RWPE1 (cell line): Measurements from ENCODE around the gene FKBP14.

Experiments used
- CTCF ChIA-PET: fragments of 350-600 bp; sonication (Branson Sonifier 250); formaldehyde crosslinking; extraction: SDS; loops from one replicate; lab custom pipeline; 2021; lab: Yijun Ruan, JAX
- POLR2A ChIA-PET: fragments of 400-600 bp; formaldehyde crosslinking; extraction: SDS; loops from one replicate; lab custom pipeline; 2020; ENCODE audit warnings: antibody characterized with exemption; ENCODE audit not compliant: low non-redundant PET; lab: Yijun Ruan, JAX
- DNase-seq: peaks from one replicate; pipeline ENCODE4 v3.0.0; 2012; ENCODE audit warnings: low spot score
- H3K27ac ChIP-seq: fragments of 450-650 bp; 2 replicates; pipeline ENCODE4 v1.5.1; 2017
- CTCF ChIP-seq: fragments of 450-650 bp; conservative IDR thresholded peaks from 2 replicates; pipeline ENCODE4 v1.5.1; 2017; ENCODE audit warnings: low read depth, mild to moderate bottlenecking

FKBP14 gene

DNA sequence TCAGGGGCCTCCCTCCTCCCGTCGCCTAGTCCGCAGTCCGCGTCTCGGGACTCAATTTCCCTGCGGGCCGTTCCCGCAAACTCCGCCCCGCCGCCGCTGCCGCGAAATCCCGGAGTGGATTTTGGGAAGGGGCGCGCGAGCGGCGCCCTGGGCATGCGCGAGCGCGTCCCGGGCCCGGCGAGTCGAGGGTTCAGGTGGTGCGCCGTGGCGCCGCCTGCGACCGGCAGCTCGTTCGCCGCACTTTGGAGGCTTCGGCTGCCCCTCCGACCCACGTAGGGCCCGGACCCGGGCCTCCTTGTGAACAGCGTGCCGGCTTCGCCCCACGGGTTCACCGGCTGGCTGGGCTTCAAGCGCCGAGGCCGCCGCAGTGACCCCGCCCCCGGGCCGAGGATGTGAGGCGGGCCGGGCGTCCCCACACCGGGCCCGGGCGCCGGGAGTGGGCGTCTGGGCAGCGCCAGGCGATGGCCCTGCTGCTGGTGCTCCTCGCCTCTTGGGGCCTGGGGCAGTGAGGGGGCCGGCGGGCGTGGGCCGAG lies 1.8 kb upstream of the FKBP14 start, which contains the start of gene PLEKHA8:
Gene PLEKHA8 (plus strand): TSS at position 197 of the 533 bp plus-strand sequence. CDS start 351 bp downstream, outside the sequence.
- TF ChIP-seq CTCF: no peak
- ChIA-PET CTCF (no interaction called here), POLR2A (no interaction called here)
- DNase-seq: peak; percentile 89
- H3K27ac ChIP-seq: peak within 1 kb of the TSS; percentile 88

DNA sequence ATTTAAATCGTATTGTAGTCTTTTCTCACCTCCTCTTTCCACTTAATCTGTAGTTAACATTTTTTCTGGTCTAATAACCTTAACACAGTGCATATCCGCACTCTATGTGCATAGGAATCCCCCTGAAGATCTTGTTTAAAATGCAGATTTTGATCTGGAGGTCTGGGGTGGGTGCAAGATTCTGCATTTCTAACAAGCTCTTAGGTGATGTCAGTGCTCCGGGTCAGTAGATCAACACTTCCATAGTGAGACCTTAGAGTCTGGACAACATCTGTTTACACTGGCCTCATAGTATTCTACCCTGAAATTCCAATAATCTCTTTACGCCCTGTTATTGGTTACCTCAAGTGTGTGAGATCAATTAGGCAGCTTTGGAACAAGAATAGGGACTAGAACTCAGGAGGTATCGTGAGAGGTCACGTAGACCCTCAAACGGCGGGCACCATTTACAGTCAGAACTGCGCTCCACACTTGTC lies 1.3 kb upstream of the FKBP14 start:
- CTCF ChIA-PET: no interaction called here
- DNase-seq: no peak
- peak overlapping the region; percentile 88 for H3K27ac ChIP-seq

GRCh38 chr7:30027065-30027456 lies 559 bp upstream of the FKBP14 start:
- TF ChIP-seq CTCF: no peak
- H3K27ac ChIP-seq: peak overlapping the region; percentile 84
- DNase-seq: peak; percentile 77
- ChIA-PET POLR2A (no interaction called here), CTCF (no interaction called here)

More for the DNA sequence above, 1.3 kb upstream of the FKBP14 start:
- TF ChIP-seq CTCF: no peak
- POLR2A ChIA-PET: no interaction called here

DNA sequence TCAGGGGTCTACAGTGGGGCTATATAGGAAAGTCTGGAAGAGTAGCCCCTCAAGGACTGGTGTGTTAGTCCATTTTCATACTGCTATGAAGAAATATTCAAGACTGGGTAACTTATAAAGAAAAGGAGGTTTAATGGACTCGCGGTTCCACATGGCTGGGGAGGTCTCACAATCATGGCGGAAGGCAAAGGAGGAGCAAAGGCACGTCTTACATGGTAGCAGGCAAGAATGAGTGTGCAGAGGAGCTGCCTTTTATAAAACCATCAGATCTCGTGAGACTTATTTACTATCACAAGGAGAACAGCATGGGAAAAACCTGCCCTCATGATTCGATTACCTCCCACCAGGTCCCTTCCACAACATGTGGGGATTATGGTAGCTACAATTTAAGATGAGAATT lies 3.0 kb downstream of the FKBP14 start:
- no peak for DNase-seq
- ChIA-PET CTCF (no interaction called here), POLR2A (no interaction called here)
- H3K27ac ChIP-seq: no peak overlapping the region
- no peak for TF ChIP-seq CTCF

DNA sequence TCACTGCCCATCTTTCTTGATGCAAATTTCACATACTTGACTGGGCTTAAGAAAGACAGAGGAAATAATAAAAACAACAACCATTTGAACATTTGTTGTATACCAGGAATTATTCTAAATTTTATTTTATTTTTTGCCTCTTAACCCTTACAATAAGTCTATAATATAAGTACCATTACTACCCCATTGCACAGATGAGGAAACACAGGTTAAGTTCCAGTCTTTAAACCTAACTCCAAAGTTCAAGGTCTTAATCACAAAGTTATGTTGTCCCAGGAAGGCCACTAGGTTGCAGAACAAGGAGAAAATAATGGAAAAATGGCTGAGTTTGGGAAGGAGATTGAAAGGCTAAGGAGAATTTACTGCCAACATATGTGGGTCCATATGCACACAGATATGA lies 3.5 kb downstream of the FKBP14 start:
- CTCF ChIA-PET: interaction anchor here (0.7 kb wide), 1 partner anchor 99 kb away, joined by 4 read pairs; no protein-coding TSS in a partner anchor
- POLR2A ChIA-PET: no interaction called here
- no peak overlapping the region for H3K27ac ChIP-seq
- no peak for DNase-seq
- no peak for TF ChIP-seq CTCF

DNA sequence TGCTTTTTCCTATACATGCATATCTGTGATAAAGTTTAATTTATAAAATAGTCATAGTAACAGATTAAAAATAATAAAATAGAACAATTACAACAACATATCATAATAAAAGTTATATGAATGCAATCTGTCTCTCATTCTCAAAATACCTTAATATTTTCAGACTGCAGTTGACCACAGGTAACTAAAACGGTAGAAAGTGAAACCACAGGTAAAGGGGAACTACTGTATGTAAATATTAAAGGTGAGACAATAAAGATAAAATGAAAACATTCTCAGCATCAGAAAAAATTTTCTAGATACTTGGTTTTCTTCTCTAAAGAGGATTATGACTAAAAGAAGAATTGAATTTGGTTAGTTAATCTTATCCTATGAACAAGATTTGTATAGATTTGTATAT lies 6.0 kb downstream of the FKBP14 start:
- TF ChIP-seq CTCF: no peak
- no peak for DNase-seq
- CTCF ChIA-PET: no interaction called here
- POLR2A ChIA-PET: no interaction called here
- H3K27ac ChIP-seq: no peak overlapping the region
